GM19324 (cell line): ENCODE measurements around the gene PACS2.

Experiments
- ATAC-seq: cut with Tn5 transposase; IDR thresholded peaks from one replicate; pipeline ENCODE4 v1.9.1; 2021; ENCODE audit warnings: mild to moderate bottlenecking, moderate library complexity; ENCODE audit not compliant: unreplicated experiment, low FRiP score

Gene PACS2

DNA sequence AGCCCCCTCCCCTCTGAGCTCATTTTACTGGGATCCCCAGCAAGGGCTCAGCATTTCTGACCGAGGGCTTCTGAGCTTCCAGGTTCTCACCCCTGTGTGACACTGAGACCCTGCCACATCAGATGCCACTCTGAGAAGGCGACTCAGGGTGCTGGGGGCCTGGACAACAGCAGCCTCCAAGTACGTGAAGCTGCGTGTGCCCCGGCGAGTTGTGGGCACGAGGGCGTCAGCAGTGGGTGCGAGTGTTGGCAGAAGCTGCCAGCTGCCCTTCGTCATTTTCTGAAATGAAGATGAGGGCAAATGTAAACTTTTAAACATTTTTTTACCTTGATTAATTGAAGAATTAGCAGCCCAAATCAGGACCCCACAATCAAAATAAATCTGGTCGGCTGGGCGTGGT is 51.1 kb downstream of the PACS2 start:
- ATAC-seq, result no peak

DNA sequence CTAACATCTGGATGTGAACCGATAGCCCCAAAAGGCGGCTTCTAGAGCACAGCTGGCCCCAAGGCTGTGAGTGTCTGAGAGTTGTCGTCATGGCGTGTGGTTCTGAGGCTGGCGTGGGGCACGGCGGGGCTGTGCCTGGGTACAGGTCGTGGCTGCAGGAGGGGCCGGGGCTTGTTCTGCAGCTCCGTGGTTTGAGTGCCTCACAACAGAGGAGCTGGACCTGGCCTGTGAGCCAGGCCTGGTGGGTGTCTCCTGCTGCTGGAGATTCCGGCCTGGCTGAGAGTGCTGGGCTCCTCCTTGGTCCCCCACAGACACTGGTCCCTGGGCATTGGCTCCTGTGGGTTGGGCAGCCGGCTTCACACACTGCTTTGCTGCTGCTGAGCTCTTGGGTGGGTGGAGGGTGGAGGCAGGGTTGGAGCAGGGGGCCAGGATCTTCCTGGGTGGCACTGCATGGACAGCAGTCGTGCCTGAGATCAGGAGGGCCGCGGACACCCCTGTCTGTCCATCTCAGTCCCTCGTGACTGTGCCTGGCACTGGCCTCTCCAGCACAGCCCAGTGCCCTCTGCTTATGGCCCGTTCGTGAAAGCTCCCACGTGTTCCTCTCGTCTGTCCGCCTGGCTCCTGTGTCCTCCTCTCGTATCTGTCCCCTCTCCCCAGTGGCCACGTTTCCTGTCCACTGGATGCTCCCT is 52.0 kb downstream of the PACS2 start:
- ATAC-seq, result no peak

DNA sequence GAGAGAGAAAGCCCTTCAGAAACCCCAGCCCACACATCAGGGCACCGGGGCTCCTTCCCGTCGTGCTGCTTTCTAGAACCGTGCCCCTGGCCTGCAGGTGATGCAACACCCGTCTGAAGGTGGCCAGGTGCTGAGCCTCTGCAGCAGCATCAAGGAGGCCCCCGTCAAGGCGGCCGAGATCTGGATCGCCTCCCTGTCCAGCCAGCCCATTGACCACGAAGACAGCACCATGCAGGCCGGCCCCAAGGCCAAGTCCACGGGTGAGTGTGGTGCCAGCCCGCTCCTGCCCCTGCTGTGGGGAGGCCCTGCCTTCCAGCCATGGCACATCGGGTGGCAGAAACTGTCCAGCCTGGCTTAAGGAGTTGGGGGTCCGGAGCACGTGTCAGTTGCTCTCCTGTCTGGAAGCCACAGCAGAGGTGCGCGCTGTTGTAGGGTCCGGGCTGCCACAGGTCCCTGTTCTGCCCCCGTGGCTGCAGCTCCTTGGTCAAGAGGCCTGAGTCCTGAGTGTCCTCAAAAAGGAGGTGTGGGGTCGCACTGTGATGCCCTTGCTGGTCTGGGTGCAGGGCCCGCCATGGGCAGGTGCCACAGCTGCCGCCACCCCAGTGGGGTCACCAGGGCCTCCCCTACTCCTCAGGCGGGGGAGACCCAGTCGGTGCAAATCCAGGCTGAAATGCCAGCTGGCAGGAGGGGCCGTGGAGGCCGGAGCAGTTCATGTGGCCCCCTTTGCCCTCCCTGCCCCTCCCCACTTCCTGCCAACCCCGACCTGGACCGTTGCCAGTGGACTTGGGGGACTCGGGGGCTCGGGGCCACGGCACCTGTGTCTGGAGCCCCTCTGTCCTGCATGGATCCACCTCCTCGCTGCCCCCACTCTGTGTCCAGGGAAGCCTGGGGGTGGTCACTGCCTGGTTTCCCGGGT is 52.8 kb downstream of the PACS2 start:
- no peak for ATAC-seq

DNA sequence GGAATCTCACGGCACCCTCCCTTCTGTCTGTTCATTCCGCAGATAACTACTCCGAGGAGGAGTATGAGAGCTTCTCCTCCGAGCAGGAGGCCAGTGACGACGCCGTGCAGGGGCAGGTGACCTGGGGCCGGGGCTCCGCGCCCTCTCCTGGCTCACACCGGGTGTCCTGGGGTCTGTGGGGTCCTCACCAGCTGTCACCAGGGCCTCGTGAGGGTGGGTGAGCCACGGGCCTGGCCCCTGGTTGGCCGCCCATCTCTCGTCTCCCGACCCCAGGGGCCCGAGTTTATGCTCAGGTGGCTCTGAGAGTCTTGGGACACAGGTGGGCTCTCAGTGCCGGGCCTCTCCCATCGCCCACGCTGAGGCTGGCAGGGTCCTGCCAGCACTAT is 53.5 kb downstream of the PACS2 start:
- no peak for ATAC-seq

DNA sequence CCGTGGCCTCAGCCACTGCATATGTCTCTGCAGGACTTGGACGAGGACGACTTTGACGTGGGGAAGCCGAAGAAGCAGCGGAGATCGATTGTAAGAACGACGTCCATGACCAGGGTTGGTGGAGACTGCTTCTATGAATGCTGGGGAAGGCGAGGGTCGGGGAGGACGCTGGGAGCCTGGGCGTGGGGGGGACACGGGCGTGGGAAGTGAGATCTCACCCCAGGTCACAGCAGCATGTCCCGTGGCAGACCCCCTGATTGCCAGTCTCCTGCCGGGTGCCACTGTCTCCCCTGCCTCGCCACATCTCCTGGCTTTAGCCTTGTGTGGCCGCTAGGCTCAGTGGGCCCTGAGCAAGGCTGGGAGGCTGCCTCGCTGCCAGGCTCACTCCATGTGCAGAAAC is 53.9 kb downstream of the PACS2 start:
- ATAC-seq, result no peak

DNA sequence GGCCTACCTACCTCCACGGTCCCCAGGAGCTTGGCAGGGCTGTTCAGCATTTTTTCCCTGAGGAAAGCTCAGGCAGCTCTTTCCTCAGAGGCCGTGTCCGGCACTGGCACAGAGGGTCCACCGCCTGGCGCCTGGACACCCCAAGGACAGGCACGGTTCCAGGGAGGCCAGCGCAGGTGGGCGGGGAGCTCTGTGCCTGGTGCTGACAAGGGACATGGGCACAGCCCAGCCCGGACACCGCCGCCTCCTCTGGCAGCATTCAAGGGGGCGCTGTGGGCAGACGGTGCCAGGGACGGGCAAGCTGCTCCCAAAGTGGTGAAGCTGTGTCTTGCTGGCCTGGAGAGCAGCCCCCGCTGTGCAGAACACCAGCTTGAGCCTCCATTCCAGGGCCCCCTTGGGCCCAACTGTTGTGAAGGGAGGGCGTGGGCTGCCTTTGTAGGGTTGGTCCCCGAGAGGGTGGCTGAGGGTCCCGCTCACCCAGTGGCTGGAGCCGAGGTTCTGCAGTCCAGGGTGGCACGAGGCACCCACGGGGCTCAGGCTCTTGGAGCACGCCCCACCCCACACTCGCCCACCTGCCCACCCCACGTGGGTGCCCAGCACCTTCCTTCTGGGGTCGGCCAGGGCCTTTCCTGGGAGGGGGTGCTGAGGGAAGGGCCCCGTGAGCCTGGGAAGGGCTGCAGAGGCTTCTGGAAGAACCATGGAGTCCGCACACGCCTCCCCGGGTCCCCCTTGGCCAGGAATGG is 54.5 kb downstream of the PACS2 start:
- no peak for ATAC-seq

DNA sequence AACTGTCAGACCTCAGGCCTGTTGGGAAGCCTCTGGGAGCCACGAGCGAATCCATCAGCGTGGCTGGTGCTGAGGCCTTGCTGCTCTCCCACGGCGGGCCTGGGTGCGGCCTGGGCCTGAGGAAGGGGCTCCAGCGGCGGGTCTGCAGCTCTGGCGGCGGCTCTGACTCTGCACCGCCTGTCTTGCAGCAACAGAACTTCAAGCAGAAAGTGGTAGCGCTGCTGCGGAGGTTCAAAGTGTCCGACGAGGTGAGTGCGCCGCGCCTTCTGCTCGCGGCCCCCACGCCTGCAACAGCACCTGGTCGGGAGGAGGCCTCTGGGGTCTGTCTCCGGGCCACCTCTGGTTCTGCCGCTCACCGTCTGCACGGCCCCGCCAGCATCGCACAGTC is 55.1 kb downstream of the PACS2 start:
- ATAC-seq, result no peak

DNA sequence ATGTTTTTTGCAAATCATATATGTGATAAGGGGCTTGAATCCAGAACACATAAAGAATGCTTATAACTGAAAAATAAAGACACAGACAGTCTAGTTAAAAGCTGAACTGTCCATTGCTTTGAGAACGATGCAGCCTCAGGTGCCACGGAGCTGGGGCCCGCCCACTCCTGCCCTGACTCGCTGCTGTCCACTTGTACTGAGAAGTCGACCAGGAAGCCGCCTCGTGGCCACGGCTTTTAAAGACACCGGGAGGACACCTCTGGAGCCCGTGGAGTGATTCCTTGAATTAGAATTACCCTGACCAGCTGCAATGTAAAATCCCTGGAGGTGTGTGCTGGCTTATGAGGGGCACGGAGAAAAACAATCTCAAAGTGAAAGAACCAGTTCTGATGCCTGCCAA is 59.8 kb downstream of the PACS2 start:
- no peak for ATAC-seq

DNA sequence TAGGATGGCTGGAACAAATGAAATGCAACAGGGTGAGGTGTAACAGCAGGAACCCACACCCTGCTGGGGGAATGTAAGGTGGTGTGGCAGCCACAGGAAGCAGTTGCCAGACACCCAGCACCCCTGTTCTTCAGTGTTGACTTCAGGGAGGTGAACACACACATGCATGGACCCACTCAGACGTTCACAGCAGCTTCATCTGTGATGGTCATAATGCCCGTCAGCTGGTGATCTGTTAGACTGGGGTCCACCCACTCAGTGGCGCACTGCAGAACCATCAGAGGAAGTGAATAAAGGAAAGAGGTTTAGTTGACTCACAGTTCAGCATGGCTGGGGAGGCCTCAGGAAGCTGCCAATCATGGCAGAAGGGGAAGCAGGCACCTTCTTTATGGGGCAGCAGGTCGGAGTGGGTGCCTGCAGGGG is 61.1 kb downstream of the PACS2 start:
- ATAC-seq, result no peak

DNA sequence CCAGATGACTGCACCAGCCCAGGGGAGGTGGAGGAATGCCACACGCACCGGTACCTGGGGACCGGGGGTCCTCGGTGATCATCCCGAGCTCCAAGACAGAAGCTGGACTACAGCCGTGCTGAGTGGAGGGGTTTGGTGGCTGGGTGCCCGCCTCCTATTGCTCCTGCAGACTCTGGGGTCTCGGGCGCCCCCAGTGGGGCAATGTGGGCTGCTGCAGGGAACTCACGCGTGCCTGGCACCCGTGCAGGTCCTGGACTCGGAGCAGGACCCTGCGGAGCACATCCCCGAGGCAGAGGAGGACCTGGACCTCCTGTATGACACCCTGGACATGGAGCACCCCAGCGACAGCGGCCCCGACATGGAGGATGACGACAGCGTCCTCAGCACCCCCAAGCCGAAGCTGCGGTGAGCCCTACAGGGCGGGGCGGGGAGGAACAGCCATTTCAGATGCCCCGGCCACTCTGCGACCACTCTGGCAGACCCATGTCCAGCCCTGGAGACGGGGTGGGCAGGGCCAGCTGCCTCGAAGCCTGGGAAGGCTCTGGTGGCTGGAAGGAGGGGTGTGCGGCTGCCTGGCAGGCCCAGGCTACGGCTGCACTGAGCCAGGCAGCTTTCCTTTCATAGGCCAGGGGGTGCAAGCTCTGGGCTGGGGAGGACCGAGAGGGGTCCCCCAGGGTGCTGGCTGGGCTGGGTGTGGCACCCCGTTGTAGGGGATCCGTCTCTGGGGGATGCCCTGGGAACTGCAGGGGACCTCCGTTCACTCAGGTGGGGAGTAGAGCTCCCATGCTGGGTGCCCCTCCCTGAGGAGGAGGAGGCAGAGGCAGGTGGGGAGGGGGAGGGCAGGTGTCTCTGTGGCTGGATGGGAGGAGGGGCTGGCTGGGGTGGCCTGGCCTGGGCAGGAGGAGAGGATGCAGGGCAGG is 62.2 kb downstream of the PACS2 start:
- no peak for ATAC-seq

DNA sequence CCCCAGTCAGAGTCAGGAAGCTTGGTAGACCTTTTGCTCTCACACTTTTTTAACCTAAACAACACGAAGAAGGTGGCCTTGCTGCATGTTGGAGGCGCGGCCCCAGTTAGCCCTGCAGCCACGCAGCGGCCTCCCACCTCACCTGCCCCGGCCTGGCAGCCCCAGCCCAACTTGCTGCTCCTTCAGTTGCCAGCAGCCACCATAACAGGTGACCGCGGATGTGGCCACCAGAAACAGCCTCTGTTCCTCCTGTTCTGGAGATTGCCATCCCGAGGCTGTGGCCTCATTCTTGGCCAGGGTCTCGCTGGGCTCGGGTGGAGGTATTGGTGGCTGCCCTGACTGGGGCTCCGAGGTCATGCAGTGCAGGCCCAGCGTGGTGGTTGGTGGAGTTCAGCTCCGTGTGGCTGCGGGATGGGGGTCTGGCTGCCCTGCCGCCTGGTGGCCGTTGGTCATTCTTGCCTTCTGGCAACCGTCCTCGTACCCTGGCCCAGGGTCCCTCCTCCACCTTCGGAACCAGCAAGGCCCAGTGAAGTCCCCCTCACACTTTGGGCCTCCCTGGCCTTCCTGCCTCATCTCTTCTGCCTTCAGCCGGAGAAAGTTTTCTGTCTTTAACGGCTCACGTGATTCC is 63.1 kb downstream of the PACS2 start:
- no peak for ATAC-seq

DNA sequence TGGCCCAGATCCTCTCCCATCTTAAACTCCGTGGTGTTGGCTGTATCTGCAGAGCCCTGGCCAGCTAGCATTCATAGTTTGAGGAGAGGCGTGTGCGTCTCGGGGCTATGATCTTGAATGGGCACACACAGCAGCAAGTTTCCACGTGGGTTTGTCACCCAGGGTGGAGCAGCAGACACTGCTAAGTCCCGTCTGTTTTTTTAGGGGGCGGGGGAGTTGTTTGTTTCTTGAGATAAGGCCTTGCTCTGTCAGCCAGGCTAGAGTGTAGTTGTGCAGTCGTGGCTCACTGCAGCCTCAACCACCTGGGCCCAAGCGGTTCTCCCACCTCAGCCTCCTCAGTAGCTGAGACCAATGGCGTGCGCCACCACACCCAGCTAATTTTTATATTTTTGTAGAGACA is 63.7 kb downstream of the PACS2 start:
- no peak for ATAC-seq

DNA sequence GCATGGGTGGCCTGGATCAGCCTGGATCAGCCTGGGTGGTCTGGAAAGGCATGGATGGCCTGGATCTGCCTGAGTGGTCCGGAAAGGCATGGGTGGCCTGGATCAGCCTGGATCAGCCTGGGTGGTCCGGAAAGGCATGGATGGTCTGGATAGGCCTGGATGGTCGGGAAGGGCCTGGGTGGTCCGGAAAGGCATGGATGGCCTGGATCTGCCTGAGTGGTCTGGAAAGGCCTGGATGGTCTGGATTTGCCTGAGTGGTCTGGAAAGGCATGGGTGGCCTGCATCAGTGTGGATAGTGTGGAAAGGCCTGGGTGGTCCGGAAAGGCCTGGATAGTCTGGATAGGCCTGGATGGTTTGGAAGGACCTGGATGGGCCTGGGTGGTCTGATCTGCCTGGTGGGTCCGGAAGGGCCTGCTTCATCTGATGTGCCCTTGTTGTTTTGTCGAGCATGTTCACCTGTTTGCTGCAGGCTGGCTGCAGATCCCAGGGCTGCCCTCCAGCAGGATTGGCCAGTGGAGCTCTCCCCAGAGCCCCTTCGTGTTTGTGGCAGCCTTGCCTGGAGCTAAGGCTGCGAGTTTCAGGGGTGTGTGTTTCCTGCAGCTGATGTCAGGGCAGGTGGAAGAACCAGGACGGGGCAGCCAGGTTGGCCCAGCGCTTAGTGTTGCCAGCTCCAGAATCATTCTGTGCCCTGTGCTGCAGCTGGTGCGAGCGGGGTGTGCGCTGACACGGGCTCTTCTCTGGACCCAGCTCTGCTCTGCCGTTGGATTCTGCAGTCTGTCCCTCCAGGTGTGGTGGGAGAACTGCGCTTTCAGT is 64.5 kb downstream of the PACS2 start:
- ATAC-seq, result no peak

DNA sequence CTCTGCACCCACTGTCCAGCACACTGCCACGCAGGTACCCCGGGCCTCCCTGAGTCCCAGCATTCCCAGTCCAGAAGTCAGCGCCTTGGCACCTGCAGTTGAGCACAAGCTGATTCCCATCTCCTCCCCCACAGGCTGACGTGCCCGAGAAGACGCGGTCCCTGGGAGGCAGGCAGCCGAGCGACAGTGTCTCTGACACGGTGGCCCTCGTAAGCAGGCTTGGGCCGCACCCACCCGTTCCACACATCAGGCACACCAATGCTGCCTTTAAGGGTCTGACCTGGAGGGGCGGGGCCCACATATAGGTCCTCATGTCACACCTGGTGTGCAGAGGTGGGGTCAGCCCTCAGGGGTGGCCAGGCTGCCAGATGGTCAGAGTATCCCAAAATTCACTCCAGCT is 65.4 kb downstream of the PACS2 start:
- no peak for ATAC-seq

DNA sequence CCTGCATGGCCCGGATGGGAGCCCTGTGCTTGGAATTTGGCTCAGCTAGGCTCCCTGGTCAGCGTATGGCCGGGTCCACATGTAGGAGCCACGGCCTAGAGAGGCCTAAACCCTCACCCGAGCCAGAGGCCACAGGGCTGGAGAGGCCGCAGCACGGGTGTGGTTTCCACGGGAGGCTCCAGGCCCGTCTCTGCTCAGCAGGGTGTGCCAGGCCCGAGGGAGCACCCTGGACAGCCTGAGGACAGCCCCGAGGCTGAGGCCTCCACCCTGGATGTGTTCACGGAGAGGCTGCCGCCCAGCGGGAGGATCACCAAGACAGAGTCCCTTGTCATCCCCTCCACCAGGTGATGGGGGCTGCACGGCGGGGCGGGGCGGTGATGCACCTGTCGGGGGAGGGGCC is 66.2 kb downstream of the PACS2 start:
- no peak for ATAC-seq

DNA sequence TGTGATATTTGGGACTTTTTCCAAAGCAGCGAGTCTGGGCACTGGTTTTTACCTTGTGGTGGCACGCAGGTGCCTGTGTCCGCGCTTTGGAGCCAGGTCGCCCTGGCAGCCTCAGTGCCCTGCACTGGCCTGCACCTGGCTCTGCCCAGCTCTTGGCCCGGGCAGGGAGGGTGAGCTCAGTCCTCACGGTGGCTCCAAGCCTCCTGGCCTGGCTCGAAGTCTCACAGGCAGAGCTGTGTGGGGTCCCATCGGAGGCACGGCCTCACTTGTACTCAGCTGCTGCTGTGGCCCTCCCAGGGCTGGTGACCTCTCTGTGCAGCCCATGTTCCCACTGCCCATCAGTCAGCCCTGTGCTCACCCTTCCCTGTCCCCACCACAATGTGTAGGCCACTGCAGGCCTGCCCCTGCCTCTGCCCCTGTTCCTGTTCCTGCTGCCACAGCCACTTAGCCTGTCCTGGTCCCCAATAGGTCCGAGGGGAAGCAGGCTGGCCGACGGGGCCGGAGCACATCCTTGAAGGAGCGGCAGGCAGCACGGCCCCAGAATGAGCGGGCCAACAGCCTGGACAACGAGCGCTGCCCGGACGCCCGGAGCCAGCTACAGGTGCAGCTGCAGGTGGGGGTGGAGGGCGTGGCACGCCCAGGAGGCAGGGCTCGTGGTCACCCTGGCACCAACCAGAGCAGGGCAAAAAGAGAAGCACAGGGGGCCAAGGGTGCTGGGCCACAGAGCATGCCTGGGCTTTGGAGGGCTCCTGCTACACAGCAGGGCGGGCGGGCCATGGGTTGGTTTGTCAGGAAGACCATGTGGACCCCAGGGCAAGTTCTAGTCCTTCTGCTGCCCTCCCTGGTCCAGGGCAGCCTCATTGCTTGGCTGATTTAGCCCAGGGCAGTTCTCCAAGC is 67.1 kb downstream of the PACS2 start:
- ATAC-seq, result no peak

DNA sequence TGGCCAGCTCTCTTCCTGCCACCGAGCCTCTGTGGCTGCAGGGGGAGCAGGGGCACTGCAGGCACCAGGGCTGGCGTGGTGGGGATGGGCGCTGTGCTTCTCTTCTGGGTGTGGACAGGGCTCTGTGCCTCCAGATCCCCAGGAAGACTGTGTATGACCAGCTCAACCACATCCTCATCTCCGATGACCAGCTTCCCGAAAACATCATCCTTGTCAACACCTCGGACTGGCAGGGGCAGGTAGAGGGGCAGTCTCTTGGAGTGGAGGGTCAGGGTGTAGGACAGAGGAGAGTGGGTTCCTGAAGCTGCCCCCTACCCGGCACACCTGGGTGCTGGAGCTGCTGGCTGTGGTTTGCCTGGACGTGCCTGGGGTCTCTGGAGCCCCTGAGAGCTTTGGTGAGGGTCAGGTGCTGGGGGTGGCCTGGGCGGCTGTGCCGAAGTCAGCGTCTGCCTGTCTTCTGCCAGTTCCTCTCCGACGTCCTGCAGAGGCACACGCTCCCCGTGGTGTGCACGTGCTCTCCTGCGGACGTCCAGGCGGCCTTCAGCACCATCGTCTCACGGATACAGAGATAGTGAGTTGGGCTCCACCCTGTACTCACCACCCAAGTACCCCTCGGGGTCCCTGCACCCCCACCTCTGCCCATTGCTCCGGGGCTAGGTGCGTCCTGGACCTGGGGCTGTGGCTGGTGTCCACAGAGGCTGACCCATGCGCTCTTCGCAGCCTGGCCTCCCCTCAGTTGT is 68.0 kb downstream of the PACS2 start:
- no peak for ATAC-seq
